SK-N-SH treated with all-trans-retinoic acid at 6 μM for 48 hours (cell line): ENCODE data around the gene OSBPL5.

Experiments used
- ARNTL ChIP-seq: fragments of 450-650 bp; formaldehyde crosslinking; IDR thresholded peaks from 2 replicates; pipeline ENCODE4 v1.5.0; 2020; ENCODE audit warnings: low read depth, mild to moderate bottlenecking, moderate library complexity, borderline replicate concordance
- CREB5 ChIP-seq: fragments of 250-450 bp; sonication (Bioruptor Pico); IDR thresholded peaks from 2 replicates; pipeline ENCODE4 v1.5.1; 2020; ENCODE audit warnings: low read depth, mild to moderate bottlenecking, moderate library complexity
- CSRNP3 ChIP-seq: fragments of 250-450 bp; sonication (Bioruptor Pico); IDR thresholded peaks from 2 replicates; pipeline ENCODE4 v1.5.1; 2021; ENCODE audit warnings: mild to moderate bottlenecking, moderate library complexity
- ISL1 ChIP-seq: fragments of 250-450 bp; sonication (Bioruptor Pico); IDR thresholded peaks from 2 replicates; pipeline ENCODE4 v2.1.2; 2022; ENCODE audit warnings: mild to moderate bottlenecking, moderate library complexity
- OSR1 ChIP-seq: fragments of 250-450 bp; sonication (Bioruptor Pico); IDR thresholded peaks from 2 replicates; pipeline ENCODE4 v1.8.0; 2022; ENCODE audit warnings: moderate library complexity, mild to moderate bottlenecking, inconsistent platforms
- PATZ1 ChIP-seq: fragments of 250-450 bp; sonication (Bioruptor Pico); IDR thresholded peaks from 2 replicates; pipeline ENCODE4 v1.8.0; 2020; ENCODE audit warnings: mild to moderate bottlenecking, moderate library complexity, borderline replicate concordance
- RARB ChIP-seq: fragments of 250-450 bp; sonication (Bioruptor Pico); IDR thresholded peaks from 2 replicates; pipeline ENCODE4 v1.8.0; 2021; ENCODE audit warnings: mild to moderate bottlenecking, moderate library complexity
- TSHZ2 ChIP-seq: fragments of 250-450 bp; sonication (Bioruptor Pico); IDR thresholded peaks from 2 replicates; pipeline ENCODE4 v1.5.0; 2020; ENCODE audit warnings: mild to moderate bottlenecking, moderate library complexity
- ZFP3 ChIP-seq: fragments of 250-450 bp; sonication (Bioruptor Pico); IDR thresholded peaks from 2 replicates; pipeline ENCODE4 v1.5.0; 2020; ENCODE audit warnings: mild to moderate bottlenecking, moderate library complexity
- ZFP30 ChIP-seq: fragments of 450-650 bp; formaldehyde crosslinking; IDR thresholded peaks from 2 replicates; pipeline ENCODE4 v1.5.0; 2022; ENCODE audit warnings: mild to moderate bottlenecking, moderate library complexity
- ZNF565 ChIP-seq: fragments of 450-650 bp; formaldehyde crosslinking; conservative IDR thresholded peaks from 2 replicates; pipeline ENCODE4 v1.5.0; 2020; ENCODE audit warnings: low read depth, mild to moderate bottlenecking, moderate library complexity
- ZNF70 ChIP-seq: fragments of 450-650 bp; formaldehyde crosslinking; IDR thresholded peaks from 2 replicates; pipeline ENCODE4 v1.5.0; 2020; ENCODE audit warnings: mild to moderate bottlenecking, moderate library complexity

GRCh38 chr11:3176487-3176886, 11.4 kb upstream of the OSBPL5 start:
- TF ChIP-seq CREB5 (CRISPR knock-in tag) (no peak), RARB (CRISPR knock-in tag) (no peak), ZFP3 (CRISPR knock-in tag) (no peak), ZNF565 (CRISPR knock-in tag) (no peak), ISL1 (CRISPR knock-in tag) (no peak), PATZ1 (no peak), ARNTL (no peak), CSRNP3 (CRISPR knock-in tag) (no peak), TSHZ2 (no peak), OSR1 (CRISPR knock-in tag) (no peak), ZNF70 (CRISPR knock-in tag) (no peak), ZFP30 (CRISPR knock-in tag) (no peak)
